SK-N-MC (cell line): ENCODE measurements around the gene A4GALT.

Experiments
- EZH2 ChIP-seq: fragments of 200-600 bp; sonication (generic); IDR thresholded peaks from one replicate; pipeline ENCODE4 v1.6.1; 2017; ENCODE audit warnings: antibody characterized with exemption
- POLR2AphosphoS5 ChIP-seq: IDR thresholded peaks from 2 replicates; pipeline ENCODE4 v1.6.1; 2012; ENCODE audit warnings: mild to moderate bottlenecking, low read depth, low read length, borderline replicate concordance

DNA sequence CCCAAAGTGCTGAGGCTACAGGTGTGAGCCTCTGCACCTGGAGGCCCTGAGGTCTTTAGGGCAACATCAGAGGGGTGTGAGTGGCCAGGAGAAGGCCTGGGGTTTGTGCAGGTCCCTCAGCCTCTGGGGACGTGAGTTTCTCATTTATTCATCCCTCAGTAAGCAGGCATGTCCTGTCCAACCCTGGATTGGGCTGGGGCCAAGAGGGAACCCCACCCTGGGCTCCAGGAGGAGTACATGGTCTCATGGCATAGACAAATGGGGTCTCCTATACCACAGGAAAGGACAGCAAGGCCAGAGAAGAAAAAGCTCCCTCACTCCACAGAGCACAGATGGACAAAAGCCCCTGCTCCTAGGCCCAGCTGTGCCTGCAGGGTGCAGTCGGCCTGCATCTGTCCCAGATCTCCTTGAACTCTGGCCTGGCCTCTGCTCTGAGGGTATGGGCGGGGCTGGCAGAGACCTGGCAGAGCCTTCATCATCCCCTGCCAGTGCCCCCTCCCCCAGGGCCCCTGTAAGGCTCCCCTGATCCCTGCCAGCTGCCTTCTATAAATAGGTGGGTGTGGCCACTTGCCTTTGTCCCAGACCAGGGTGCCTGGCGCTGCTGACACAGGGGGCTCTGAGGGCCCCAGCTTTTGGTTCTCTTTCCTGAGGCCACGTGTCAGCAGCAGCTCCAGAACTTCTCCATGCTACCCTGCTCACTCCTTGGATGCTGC is 34.6 kb downstream of the A4GALT start:
- TF ChIP-seq POLR2AphosphoS5 (no peak), EZH2 (no peak)
